HFF-Myc (cell line): Measurements from ENCODE around the gene IFT43.

Experiments
- DNase-seq: peaks from one replicate; pipeline ENCODE4 v3.0.0-alpha.2; 2011; ENCODE audit warnings: low read depth; ENCODE audit errors: extremely low read depth
- H3K4me3 ChIP-seq: replicated peaks from 2 replicates; pipeline ENCODE4 v1.5.1; 2011; ENCODE audit warnings: low read depth, mild to moderate bottlenecking, control low read depth, low read length
- TF ChIP-seq, protein P1 (sequence below): IDR thresholded peaks from 2 replicates; pipeline ENCODE4 v1.5.1; 2012; ENCODE audit warnings: mild to moderate bottlenecking, low read depth, low read length, control low read depth; ENCODE audit errors: missing control alignments

The IFT43 gene

GRCh38 chr14:76106188-76106587 lies 120.6 kb downstream of the IFT43 start:
- TF ChIP-seq, protein P1, sequence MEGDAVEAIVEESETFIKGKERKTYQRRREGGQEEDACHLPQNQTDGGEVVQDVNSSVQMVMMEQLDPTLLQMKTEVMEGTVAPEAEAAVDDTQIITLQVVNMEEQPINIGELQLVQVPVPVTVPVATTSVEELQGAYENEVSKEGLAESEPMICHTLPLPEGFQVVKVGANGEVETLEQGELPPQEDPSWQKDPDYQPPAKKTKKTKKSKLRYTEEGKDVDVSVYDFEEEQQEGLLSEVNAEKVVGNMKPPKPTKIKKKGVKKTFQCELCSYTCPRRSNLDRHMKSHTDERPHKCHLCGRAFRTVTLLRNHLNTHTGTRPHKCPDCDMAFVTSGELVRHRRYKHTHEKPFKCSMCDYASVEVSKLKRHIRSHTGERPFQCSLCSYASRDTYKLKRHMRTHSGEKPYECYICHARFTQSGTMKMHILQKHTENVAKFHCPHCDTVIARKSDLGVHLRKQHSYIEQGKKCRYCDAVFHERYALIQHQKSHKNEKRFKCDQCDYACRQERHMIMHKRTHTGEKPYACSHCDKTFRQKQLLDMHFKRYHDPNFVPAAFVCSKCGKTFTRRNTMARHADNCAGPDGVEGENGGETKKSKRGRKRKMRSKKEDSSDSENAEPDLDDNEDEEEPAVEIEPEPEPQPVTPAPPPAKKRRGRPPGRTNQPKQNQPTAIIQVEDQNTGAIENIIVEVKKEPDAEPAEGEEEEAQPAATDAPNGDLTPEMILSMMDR, result no peak
- no peak overlapping the region for H3K4me3 ChIP-seq
- DNase-seq, result no peak

- H3K4me3 ChIP-seq, result no peak overlapping the region
- peak; percentile 29 for DNase-seq
- TF ChIP-seq, protein P1, result no peak
These were observed 123.7 kb downstream of the IFT43 start for GRCh38 chr14:76109087-76109880.

DNA sequence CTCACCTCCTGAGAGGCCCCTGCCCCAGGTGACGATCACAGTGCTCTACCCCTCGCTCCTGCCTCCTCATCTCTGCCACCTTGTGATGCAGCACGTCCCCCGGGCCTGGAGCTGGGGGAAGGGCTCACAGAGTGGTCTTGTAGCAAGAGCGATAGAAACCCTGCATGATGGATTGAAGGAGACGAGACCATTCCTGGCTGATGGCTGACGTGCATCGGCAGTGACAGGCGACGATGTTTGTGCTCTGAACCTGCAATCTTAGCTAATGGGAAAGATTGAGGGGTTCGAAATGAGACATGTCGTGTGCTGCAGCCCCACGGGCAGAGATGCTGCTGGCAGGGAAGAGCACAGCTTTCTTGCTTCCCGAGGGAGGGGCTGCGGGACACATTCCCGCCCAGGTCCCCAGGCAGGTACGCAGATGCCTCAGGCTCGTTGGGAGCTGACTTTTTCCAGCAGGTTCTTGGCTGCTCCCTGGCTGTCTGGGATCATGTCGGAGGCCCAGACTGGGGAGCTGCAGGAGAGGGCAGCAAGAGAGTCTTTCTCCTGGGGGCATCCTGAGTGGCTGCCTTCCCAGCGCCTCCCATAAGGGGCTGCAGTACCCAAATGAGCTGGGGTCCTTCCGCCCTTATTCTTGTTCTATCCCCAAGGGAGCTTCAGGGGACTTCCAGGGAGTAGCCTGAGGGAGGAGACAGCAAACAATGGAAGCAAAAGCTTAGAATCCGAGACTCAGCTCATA lies 127.5 kb downstream of the IFT43 start:
- no peak overlapping the region for H3K4me3 ChIP-seq
- DNase-seq, result no peak
- TF ChIP-seq, protein P1, result no peak

DNA sequence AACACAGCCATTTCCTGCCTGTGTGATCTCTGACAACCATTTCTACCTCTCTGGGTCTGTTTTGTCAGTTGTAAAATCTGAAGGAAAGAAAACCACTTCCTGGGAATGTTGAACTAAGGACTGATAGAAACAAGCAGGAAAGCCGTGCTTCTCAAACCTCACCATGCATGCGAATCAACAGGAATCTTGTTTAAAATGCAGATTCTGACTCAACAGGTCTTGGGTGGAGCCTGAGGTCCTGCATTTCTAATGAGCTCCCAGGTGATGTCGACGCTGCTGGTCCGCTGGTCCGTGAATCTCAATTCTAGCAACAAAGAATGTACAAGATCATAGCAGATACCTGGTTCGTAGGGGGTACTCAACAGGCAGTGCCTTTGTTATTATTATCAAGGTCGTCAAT lies 128.1 kb downstream of the IFT43 start:
- TF ChIP-seq, protein P1, result no peak
- DNase-seq, result no peak
- H3K4me3 ChIP-seq, result no peak overlapping the region

DNA sequence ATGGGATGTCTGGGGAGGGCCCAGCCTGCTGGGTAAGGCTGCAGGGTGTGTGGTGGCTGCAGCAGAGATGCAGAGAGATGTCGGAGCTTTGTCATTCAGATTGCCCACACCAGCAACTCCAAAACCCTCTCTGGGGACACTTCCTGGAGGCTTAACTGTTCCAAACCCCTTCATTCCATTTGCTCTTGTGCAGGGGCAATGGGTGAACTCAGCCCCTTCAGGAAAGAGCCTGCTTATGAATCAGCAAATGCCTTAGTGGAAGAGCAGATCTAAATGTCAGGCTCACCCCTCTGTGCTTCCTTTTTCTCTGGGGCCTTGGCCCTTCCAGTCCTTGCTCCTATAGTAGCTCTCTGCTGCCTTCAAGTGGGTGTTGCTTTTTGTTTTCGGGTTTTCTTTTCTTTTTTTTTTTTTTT lies 129.5 kb downstream of the IFT43 start:
- TF ChIP-seq, protein P1, result peak; percentile 3
- no peak overlapping the region for H3K4me3 ChIP-seq
- no peak for DNase-seq

DNA sequence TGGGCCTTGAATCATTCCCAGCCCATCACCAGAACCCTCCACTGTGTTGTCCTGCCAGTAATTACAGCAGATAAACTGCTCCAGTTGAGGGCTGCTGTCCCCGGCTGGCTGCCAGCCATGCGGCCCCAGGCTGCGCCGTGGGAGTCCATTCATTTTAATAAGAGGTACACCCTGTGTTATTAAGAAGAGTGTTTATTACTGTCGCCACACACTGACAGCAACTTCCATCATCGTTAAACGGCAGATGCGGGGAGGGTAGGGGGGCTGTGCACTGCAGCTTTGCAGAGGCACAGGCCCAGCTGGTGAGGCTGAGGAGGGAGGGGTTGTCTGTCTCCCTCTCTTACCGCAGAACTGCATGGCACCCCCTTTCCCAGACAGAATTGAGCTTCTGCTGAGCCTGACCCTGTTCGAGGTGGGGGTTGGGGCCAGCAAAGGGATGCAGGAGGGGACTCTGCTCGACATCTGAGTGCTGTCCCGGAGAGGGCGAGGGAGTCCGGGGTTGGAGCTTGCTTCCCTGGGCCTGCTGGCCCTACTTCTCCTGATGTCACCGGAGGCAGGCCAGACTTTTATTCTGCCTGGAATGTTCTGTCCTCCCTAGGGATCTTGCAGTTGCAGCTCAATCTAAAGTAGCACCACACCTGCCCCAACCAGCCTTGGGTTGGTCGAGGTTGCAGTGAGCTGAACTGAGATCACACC lies 132.4 kb downstream of the IFT43 start:
- TF ChIP-seq, protein P1, result no peak
- no peak overlapping the region for H3K4me3 ChIP-seq
- no peak for DNase-seq
